ENCODE results near the gene SLC37A4.
A peak's percentile ranks its signal among the peaks of the same experiment; 100 is the strongest.
"Not testable (repeated sequence)": the region's sequence is repeated elsewhere in the genome, so short reads cannot be mapped to it uniquely, and the experiment has no call there.

Gene SLC37A4

GRCh38 chr11:118998388-118998717 lies 32.3 kb downstream of the SLC37A4 start:
- peak overlapping the region; percentile 83 for H3K27ac ChIP-seq
- DNase-seq (ENCODE audit: low spot score): no peak
- CTCF ChIA-PET: interaction anchor here (1.0 kb wide), 3 partner anchors 16 to 89 kb away, joined by 3 to 4 read pairs (median 4); no protein-coding TSS in a partner anchor
- no peak for TF ChIP-seq CTCF (conservative IDR thresholded peaks at IDR 0.05; ENCODE audit: low read depth)
- POLR2A ChIA-PET (ENCODE audit: low non-redundant PET): no interaction called here

GRCh38 chr11:118997627-118998387 lies 32.9 kb downstream of the SLC37A4 start, which contains the start of gene CENATAC:
Gene CENATAC (plus strand): TSS chr11:118998138. CDS start chr11:118998198, 60 bp downstream.
- ChIA-PET POLR2A (ENCODE audit: low non-redundant PET) (interaction anchor here (0.5 kb wide), 1 partner anchor 13 kb away, joined by 3 read pairs; no protein-coding TSS in a partner anchor), CTCF (interaction anchor here (0.6 to 1.0 kb wide), 2 partner anchors 18 to 1766 kb away, joined by 3 read pairs; partner anchors contain the start of genes PCSK7 and RNF214)
- no peak for TF ChIP-seq CTCF (conservative IDR thresholded peaks at IDR 0.05; ENCODE audit: low read depth)
- peak within 1 kb of the TSS; percentile 83 for H3K27ac ChIP-seq
- peak; percentile 99 for DNase-seq (ENCODE audit: low spot score)

- TF ChIP-seq CTCF (conservative IDR thresholded peaks at IDR 0.05; ENCODE audit: low read depth): no peak
- H3K27ac ChIP-seq: peak overlapping the region; percentile 83
- POLR2A ChIA-PET (ENCODE audit: low non-redundant PET): interaction anchor here (0.5 kb wide), 1 partner anchor 12 kb away, joined by 3 read pairs; no protein-coding TSS in a partner anchor
- DNase-seq (ENCODE audit: low spot score): no peak
- CTCF ChIA-PET: interaction anchor here (0.6 to 1.0 kb wide), 2 partner anchors 19 to 1765 kb away, joined by 3 read pairs; partner anchors contain the start of genes PCSK7 and RNF214
These were observed 33.6 kb downstream of the SLC37A4 start for GRCh38 chr11:118996926-118997626.

- CTCF ChIA-PET; H3K27ac ChIP-seq; POLR2A ChIA-PET (ENCODE audit: low non-redundant PET); DNase-seq (ENCODE audit: low spot score): not testable (repeated sequence)
These were observed 39.1 kb downstream of the SLC37A4 start for GRCh38 chr11:118991486-118992038.

- peak overlapping the region; percentile 80 for H3K27ac ChIP-seq
- ChIA-PET POLR2A (ENCODE audit: low non-redundant PET) (no interaction called here), CTCF (interaction anchor here (0.7 kb wide), 1 partner anchor 68 kb away, joined by 3 read pairs; no protein-coding TSS in a partner anchor)
- no peak for TF ChIP-seq CTCF (conservative IDR thresholded peaks at IDR 0.05; ENCODE audit: low read depth)
- DNase-seq (ENCODE audit: low spot score): peak; percentile 65
These were observed 42.4 kb downstream of the SLC37A4 start for GRCh38 chr11:118988280-118988679.

GRCh38 chr11:118984825-118985224 lies 45.9 kb downstream of the SLC37A4 start:
- CTCF ChIA-PET: no interaction called here
- peak overlapping the region; percentile 6 for H3K27ac ChIP-seq
- DNase-seq (ENCODE audit: low spot score): no peak
- POLR2A ChIA-PET (ENCODE audit: low non-redundant PET): interaction anchor here (0.7 kb wide), 1 partner anchor 13 kb away, joined by 3 read pairs; no protein-coding TSS in a partner anchor
- no peak for TF ChIP-seq CTCF (conservative IDR thresholded peaks at IDR 0.05; ENCODE audit: low read depth)

GRCh38 chr11:118984337-118984736 lies 46.3 kb downstream of the SLC37A4 start:
- peak overlapping the region; percentile 6 for H3K27ac ChIP-seq
- CTCF ChIA-PET: not testable (repeated sequence)

More at GRCh38 chr11:118984337-118984736, 46.3 kb downstream of the SLC37A4 start:
- DNase-seq (ENCODE audit: low spot score): not testable (repeated sequence)
- POLR2A ChIA-PET (ENCODE audit: low non-redundant PET): interaction anchor here (0.7 kb wide), 1 partner anchor 13 kb away, joined by 3 read pairs; no protein-coding TSS in a partner anchor

All from RWPE1 (cell line).